ENCODE results near the gene DOCK10. TPM values are rescaled to one million over a fixed set of nuclear protein-coding genes. Genes with fewer than 3 reads are reported as not detected.

Gene DOCK10
- total RNA-seq, 1 donor from 2014 or later, result 9.8 TPM

GRCh38 chr2:225002039-225002655 lies 40.1 kb downstream of the DOCK10 start:
- H3K27me3 ChIP-seq, result no peaks in the 10 kb centered on the region
- DNase-seq (ENCODE audit: extremely low spot score in 2 of 2), result no peak
- TF ChIP-seq CTCF (IDR thresholded peaks at IDR 0.05) (peak; percentile 67 to 82 (median 75)), POLR2A (IDR thresholded peaks at IDR 0.05) (no peak)
- H3K4me3 ChIP-seq, result no peak overlapping the region
- H3K36me3 ChIP-seq, result no peaks in the 10 kb centered on the region
- peaks cover 28% of the 10 kb centered on the region for H3K4me1 ChIP-seq
- intact Hi-C loops (cut with DNase I), result loop anchor here (10.0 kb wide), 1 partner anchor 197 kb away; no protein-coding TSS in a partner anchor
- H3K27ac ChIP-seq, result no peak overlapping the region
- no peaks in the 10 kb centered on the region for H3K9me3 ChIP-seq

- DNase-seq (ENCODE audit: extremely low spot score in 2 of 2), result no peak
- no peaks in the 10 kb centered on the region for H3K36me3 ChIP-seq
- TF ChIP-seq POLR2A (IDR thresholded peaks at IDR 0.05) (no peak), CTCF (IDR thresholded peaks at IDR 0.05) (no peak), POLR2AphosphoS5 (IDR thresholded peaks at IDR 0.05; ENCODE audit: insufficient read depth in 1 of 2, low read depth in 1 of 2) (no peak)
- intact Hi-C loops (cut with DNase I), result loop anchor here (10.0 kb wide), 1 partner anchor 195 kb away; no protein-coding TSS in a partner anchor
- H3K27me3 ChIP-seq, result no peaks in the 10 kb centered on the region
- no peaks in the 10 kb centered on the region for H3K9me3 ChIP-seq
- H3K4me3 ChIP-seq, result no peak overlapping the region
- peaks cover 28% of the 10 kb centered on the region for H3K4me1 ChIP-seq
- H3K27ac ChIP-seq, result no peak overlapping the region
Observed at GRCh38 chr2:224999754-225000153, 42.5 kb downstream of the DOCK10 start.

- no peak for DNase-seq (ENCODE audit: extremely low spot score in 2 of 2)
- H3K4me1 ChIP-seq, result peaks cover 28% of the 10 kb centered on the region
- H3K36me3 ChIP-seq, result no peaks in the 10 kb centered on the region
- H3K4me3 ChIP-seq, result no peak overlapping the region
- H3K27me3 ChIP-seq, result no peaks in the 10 kb centered on the region
- no peaks in the 10 kb centered on the region for H3K9me3 ChIP-seq
- intact Hi-C loops (cut with DNase I), result no loop called here
- no peak overlapping the region for H3K27ac ChIP-seq
- no peak for TF ChIP-seq CTCF (IDR thresholded peaks at IDR 0.05)
- TF ChIP-seq POLR2A (IDR thresholded peaks at IDR 0.05), result no peak
Observed at GRCh38 chr2:224999321-224999720, 42.9 kb downstream of the DOCK10 start.

- no peak for DNase-seq (ENCODE audit: extremely low spot score in 2 of 2)
- Histone ChIP-seq H3K9me3 (no peaks in the 10 kb centered on the region), H3K27me3 (no peaks in the 10 kb centered on the region), H3K4me3 (no peak overlapping the region), H3K36me3 (no peaks in the 10 kb centered on the region), H3K27ac (peak overlapping the region; percentile 9), H3K4me1 (peaks cover 30% of the 10 kb centered on the region)
- intact Hi-C loops (cut with DNase I), result no loop called here
- TF ChIP-seq CTCF (IDR thresholded peaks at IDR 0.05) (no peak), POLR2AphosphoS5 (IDR thresholded peaks at IDR 0.05; ENCODE audit: insufficient read depth in 1 of 2, low read depth in 1 of 2) (no peak), POLR2A (IDR thresholded peaks at IDR 0.05) (no peak)
Observed at GRCh38 chr2:224997802-224998201, 44.5 kb downstream of the DOCK10 start.

GRCh38 chr2:224995419-224995818 lies 46.8 kb downstream of the DOCK10 start:
- no peak for TF ChIP-seq POLR2AphosphoS5 (IDR thresholded peaks at IDR 0.05; ENCODE audit: insufficient read depth in 1 of 2, low read depth in 1 of 2)
- TF ChIP-seq CTCF (IDR thresholded peaks at IDR 0.05), result no peak
- TF ChIP-seq POLR2A (IDR thresholded peaks at IDR 0.05), result no peak
- intact Hi-C loops (cut with DNase I), result no loop called here
- H3K36me3 ChIP-seq, result no peaks in the 10 kb centered on the region
- H3K4me1 ChIP-seq, result peaks cover 34% of the 10 kb centered on the region
- no peak for DNase-seq (ENCODE audit: extremely low spot score in 2 of 2)
- no peaks in the 10 kb centered on the region for H3K9me3 ChIP-seq
- H3K4me3 ChIP-seq, result no peak overlapping the region
- no peak overlapping the region for H3K27ac ChIP-seq
- no peaks in the 10 kb centered on the region for H3K27me3 ChIP-seq

All from vagina (tissue), 2 donors.